ENCODE data around the gene HDGFL1. TPM values are rescaled to one million over a fixed set of nuclear protein-coding genes. Genes with fewer than 3 reads are reported as not detected.

The HDGFL1 gene
- total and polyA plus RNA-seq, 2 experiments from 2014 or later = not detected

- H3K27me3 ChIP-seq = no peaks in the 10 kb centered on the region
- no peak overlapping the region for H3K27ac ChIP-seq
- H3K4me1 ChIP-seq (ENCODE audit: insufficient read depth) = no peaks in the 10 kb centered on the region
- H3K9me2 ChIP-seq (replicated peaks; ENCODE audit: insufficient read depth) = no peaks in the 10 kb centered on the region
- no peak overlapping the region for H2AFZ ChIP-seq
- no peaks in the 10 kb centered on the region for H4K20me1 ChIP-seq (ENCODE audit: insufficient read depth, poor library complexity, severe bottlenecking)
- H3K9me3 ChIP-seq (ENCODE audit: low read depth) = no peaks in the 10 kb centered on the region
- no peak for TF ChIP-seq EZH2phosphoT487 (IDR thresholded peaks at IDR 0.05; ENCODE audit: low read depth, severe bottlenecking, unreplicated experiment)
- TF ChIP-seq EZH2 (IDR thresholded peaks at IDR 0.05; ENCODE audit: borderline replicate concordance) = no peak
- no peak for TF ChIP-seq CTCF (IDR thresholded peaks at IDR 0.05; ENCODE audit: poor library complexity)
- DNase-seq (ENCODE audit: low spot score) = no peak
- H3K79me2 ChIP-seq = no peaks in the 10 kb centered on the region
- 91% methylated on average over 2 of the region's 2 CpGs for WGBS (ENCODE audit: low lambda C conversion rate, missing lambda C conversion rate)
- H3K36me3 ChIP-seq (replicated peaks; ENCODE audit: insufficient read depth, low read depth) = no peaks in the 10 kb centered on the region
- no peak overlapping the region for H3K4me3 ChIP-seq
- no peak overlapping the region for H3K4me2 ChIP-seq
Observed at GRCh38 chr6:22605736-22606135, 36.4 kb downstream of the HDGFL1 start.

DNA sequence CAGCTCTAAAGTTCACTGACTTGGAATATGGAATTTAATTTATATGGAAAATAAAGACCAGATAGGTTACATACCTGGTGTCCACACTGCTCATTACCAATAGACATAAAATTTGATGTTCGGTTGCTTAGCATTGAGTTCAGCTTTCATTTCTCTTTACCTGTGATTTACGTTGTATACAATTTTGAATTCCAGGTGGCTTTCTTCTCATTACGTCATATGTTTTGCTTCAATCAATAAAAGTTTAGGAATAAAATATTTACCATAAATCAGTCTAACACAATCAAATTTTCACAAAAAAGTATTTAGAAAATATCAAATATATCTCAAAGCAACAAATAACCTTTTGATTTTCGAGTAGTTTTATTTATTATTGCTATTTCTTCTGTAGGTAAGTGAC lies 40.8 kb downstream of the HDGFL1 start:
- TF ChIP-seq EZH2 (IDR thresholded peaks at IDR 0.05; ENCODE audit: borderline replicate concordance) (no peak), EZH2phosphoT487 (IDR thresholded peaks at IDR 0.05; ENCODE audit: low read depth, severe bottlenecking, unreplicated experiment) (no peak), CTCF (IDR thresholded peaks at IDR 0.05; ENCODE audit: poor library complexity) (no peak)
- no peak overlapping the region for H3K27ac ChIP-seq
- no peaks in the 10 kb centered on the region for H3K27me3 ChIP-seq
- H3K4me3 ChIP-seq = no peak overlapping the region
- H3K4me1 ChIP-seq (ENCODE audit: insufficient read depth) = peaks cover 9% of the 10 kb centered on the region
- no peak overlapping the region for H3K4me2 ChIP-seq
- WGBS (ENCODE audit: low lambda C conversion rate, missing lambda C conversion rate) = 89% methylated on average over 4 of the region's 4 CpGs
- H2AFZ ChIP-seq = no peak overlapping the region
- no peak for DNase-seq (ENCODE audit: low spot score)
- H3K79me2 ChIP-seq = no peaks in the 10 kb centered on the region
- H3K9me3 ChIP-seq (ENCODE audit: low read depth) = no peaks in the 10 kb centered on the region
- no peaks in the 10 kb centered on the region for H3K9me2 ChIP-seq (replicated peaks; ENCODE audit: insufficient read depth)
- no peaks in the 10 kb centered on the region for H3K36me3 ChIP-seq (replicated peaks; ENCODE audit: insufficient read depth, low read depth)
- no peaks in the 10 kb centered on the region for H4K20me1 ChIP-seq (ENCODE audit: insufficient read depth, poor library complexity, severe bottlenecking)

- H3K36me3 ChIP-seq (replicated peaks; ENCODE audit: insufficient read depth, low read depth) = no peaks in the 10 kb centered on the region
- H3K27ac ChIP-seq = peak overlapping the region; percentile 20
- H3K79me2 ChIP-seq = no peaks in the 10 kb centered on the region
- peaks cover 9% of the 10 kb centered on the region for H3K4me1 ChIP-seq (ENCODE audit: insufficient read depth)
- no peaks in the 10 kb centered on the region for H3K9me3 ChIP-seq (ENCODE audit: low read depth)
- no peaks in the 10 kb centered on the region for H3K27me3 ChIP-seq
- WGBS (ENCODE audit: low lambda C conversion rate, missing lambda C conversion rate) = 24% methylated on average over 3 of the region's 3 CpGs
- no peak overlapping the region for H3K4me2 ChIP-seq
- TF ChIP-seq EZH2 (IDR thresholded peaks at IDR 0.05; ENCODE audit: borderline replicate concordance) = no peak
- no peak for TF ChIP-seq CTCF (IDR thresholded peaks at IDR 0.05; ENCODE audit: poor library complexity)
- no peak for TF ChIP-seq EZH2phosphoT487 (IDR thresholded peaks at IDR 0.05; ENCODE audit: low read depth, severe bottlenecking, unreplicated experiment)
- H2AFZ ChIP-seq = peak overlapping the region; percentile 2
- H3K4me3 ChIP-seq = no peak overlapping the region
- H3K9me2 ChIP-seq (replicated peaks; ENCODE audit: insufficient read depth) = no peaks in the 10 kb centered on the region
- no peak for DNase-seq (ENCODE audit: low spot score)
- no peaks in the 10 kb centered on the region for H4K20me1 ChIP-seq (ENCODE audit: insufficient read depth, poor library complexity, severe bottlenecking)
Observed at GRCh38 chr6:22612236-22612635, 42.9 kb downstream of the HDGFL1 start.

GRCh38 chr6:22613051-22613450 lies 43.7 kb downstream of the HDGFL1 start:
- Histone ChIP-seq H3K27ac (peak overlapping the region; percentile 9), H3K9me3 (ENCODE audit: low read depth) (no peaks in the 10 kb centered on the region), H3K36me3 (replicated peaks; ENCODE audit: insufficient read depth, low read depth) (no peaks in the 10 kb centered on the region), H3K27me3 (no peaks in the 10 kb centered on the region), H3K4me2 (no peak overlapping the region), H3K9me2 (replicated peaks; ENCODE audit: insufficient read depth) (no peaks in the 10 kb centered on the region), H3K4me3 (no peak overlapping the region), H3K79me2 (no peaks in the 10 kb centered on the region), H2AFZ (no peak overlapping the region), H3K4me1 (ENCODE audit: insufficient read depth) (peaks cover 9% of the 10 kb centered on the region), H4K20me1 (ENCODE audit: insufficient read depth, poor library complexity, severe bottlenecking) (no peaks in the 10 kb centered on the region)
- WGBS (ENCODE audit: low lambda C conversion rate, missing lambda C conversion rate) = 87% methylated on average over 1 of the region's 1 CpG
- no peak for TF ChIP-seq CTCF (IDR thresholded peaks at IDR 0.05; ENCODE audit: poor library complexity)
- no peak for TF ChIP-seq EZH2 (IDR thresholded peaks at IDR 0.05; ENCODE audit: borderline replicate concordance)
- TF ChIP-seq EZH2phosphoT487 (IDR thresholded peaks at IDR 0.05; ENCODE audit: low read depth, severe bottlenecking, unreplicated experiment) = no peak
- no peak for DNase-seq (ENCODE audit: low spot score)

Measured in hepatocyte (in vitro differentiated cells).